ENCODE data around the gene TBCC. TPM values are rescaled to one million over a fixed set of nuclear protein-coding genes. Genes with fewer than 3 reads are reported as not detected.
"Not testable (repeated sequence)": the region's sequence is repeated elsewhere in the genome, so short reads cannot be mapped to it uniquely, and the experiment has no call there.

TBCC gene
- total RNA-seq, 1 donor from 2014 or later: 10.2 TPM

- intact Hi-C loops (cut with DNase I): no loop called here
- ATAC-seq (ENCODE audit: poor library complexity) (no peak), DNase-seq (no peak)
Measured at GRCh38 chr6:42708096-42708495, 37.8 kb downstream of the TBCC start.

- ATAC-seq (ENCODE audit: poor library complexity) (no peak), DNase-seq (no peak)
- intact Hi-C loops (cut with DNase I): no loop called here
Measured at GRCh38 chr6:42707595-42707994, 38.3 kb downstream of the TBCC start.

DNA sequence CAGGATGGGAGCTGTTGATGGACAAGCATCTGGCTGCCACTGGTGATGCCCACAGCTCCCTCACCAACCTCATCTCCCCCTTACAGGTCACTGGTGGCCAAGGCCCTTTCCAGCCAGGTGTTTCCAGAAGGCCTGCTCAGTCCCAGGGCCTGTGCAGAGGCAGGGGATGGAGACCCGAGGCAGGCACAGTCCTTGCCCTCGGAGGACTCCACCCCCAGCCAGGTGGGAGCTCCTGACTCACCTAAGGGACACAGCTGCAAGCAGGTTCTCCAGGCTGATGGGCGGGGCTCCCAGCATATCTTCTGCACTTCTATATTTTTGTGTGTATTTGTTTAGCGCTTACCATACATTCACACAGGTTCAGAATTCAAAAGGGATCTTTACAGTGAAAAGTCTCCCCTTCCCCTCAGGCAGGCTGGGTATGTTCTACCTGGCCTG lies 40.9 kb downstream of the TBCC start:
- intact Hi-C loops (cut with DNase I): no loop called here
- DNase-seq: no peak
- ATAC-seq (ENCODE audit: poor library complexity): no peak

DNA sequence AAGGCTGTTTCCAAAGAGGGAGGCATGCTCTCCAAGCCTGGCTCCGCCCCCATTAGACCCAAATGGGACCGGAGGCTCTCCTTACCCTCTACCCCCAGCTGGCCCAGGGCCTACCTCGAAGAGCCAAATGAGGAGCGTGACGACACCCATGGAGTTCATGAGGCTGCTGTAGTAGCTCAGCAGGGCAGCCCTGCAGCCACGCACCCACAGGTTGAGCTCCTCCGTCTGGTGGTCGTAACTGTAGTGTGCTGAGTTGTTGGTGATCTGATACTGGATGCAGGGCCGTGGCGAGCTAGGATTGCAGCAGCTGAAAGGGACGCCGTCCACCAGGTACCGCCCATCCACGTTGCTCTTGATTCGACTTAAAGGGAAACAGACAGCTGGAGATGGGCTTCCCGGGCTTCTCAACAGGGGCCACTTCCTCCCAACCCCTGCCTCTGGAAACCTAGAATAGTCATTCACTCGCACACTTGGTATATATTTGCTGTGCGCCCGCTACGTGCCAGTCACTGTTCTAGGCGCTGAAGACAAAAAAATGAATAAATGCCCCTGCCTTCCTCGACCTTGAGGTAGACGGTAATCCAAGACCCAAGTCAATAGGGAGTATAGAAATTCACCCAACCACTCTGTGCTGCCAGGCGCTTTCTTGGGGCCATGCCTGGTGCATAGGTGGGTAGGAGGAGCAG lies 41.5 kb downstream of the TBCC start:
- DNase-seq: peak; percentile 58

GRCh38 chr6:42702786-42703185 lies 43.1 kb downstream of the TBCC start:
- intact Hi-C loops (cut with DNase I); DNase-seq; ATAC-seq (ENCODE audit: poor library complexity): not testable (repeated sequence)

More for the DNA sequence above, 41.5 kb downstream of the TBCC start:
- peak; percentile 45 for ATAC-seq (ENCODE audit: poor library complexity)
- intact Hi-C loops (cut with DNase I): no loop called here

DNA sequence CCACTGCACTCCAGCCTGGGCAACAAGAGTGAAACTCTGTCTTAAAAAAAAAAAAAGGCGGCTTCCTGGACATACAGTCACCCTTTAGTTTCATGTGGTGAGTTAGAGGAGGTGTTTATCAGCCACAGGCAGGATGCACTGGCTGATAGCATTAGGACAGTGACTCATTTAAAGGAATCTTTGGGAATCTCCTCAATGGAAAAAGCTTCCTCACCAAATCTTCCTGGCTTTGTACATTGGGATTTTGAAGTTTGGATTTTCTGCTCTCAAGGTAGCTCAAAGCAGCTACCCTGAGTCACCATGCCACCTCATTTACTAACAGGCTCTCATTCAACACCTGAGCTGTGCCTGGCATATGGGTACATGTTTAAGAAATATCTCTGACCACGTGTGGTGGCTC lies 43.7 kb downstream of the TBCC start:
- DNase-seq: no peak
- intact Hi-C loops (cut with DNase I): no loop called here
- no peak for ATAC-seq (ENCODE audit: poor library complexity)

- no peak for ATAC-seq (ENCODE audit: poor library complexity)
- no peak for DNase-seq
- intact Hi-C loops (cut with DNase I): no loop called here
Measured at GRCh38 chr6:42698217-42698616, 47.7 kb downstream of the TBCC start.

DNA sequence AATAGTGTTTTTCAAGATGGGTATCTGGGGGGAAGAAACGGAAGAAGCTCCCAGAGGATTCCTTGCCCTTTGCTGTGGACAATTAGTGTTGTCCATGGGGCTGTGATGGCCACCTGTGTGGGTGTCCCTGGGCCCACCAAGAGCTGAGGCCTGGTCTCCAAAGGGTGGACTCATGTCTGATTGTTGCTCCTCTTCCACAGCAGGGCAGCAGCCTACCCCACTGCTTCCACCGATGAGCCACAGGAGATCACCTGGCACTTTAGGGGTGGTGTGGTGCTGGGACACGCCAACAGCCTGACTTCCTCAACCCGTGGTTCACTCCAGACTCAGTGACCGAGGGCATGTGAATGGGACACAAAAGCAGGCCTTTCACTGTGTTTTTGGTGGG lies 48.6 kb downstream of the TBCC start:
- intact Hi-C loops (cut with DNase I): no loop called here
- no peak for ATAC-seq (ENCODE audit: poor library complexity)

DNA sequence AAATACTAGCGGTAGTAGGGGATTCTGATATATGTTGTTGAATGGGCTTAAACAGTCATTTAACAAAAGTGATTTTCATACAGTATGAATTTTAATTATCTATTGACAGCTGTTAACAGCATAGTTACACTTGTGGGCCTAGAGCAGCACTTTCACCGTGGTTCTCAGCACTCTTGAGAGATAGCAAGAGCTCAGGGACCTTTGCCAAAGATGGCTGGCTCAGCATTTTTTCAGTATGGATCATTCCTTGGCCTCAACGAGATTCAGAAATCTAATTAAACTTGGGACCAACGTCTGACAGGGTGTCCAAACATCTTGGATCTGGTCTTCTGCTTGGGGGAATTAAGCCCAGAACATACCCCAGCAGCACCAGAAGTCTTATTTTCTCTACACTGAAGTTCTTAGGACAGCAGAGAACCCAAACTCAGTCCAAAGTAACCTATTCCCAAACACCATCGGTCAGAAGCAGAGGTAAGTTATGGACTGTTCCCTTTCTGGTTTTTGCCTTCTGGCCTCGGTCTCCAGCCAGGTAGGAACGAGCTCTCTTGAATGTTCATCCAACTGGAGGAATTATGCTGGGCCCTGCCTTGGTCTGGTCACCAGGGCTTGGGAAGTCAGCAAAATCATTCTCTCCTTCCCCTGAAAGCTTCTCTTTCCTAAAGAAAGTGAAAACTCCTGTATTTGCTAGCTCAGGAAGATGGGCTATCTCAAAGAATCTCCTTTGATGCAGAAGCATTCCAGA lies 49.2 kb downstream of the TBCC start:
- DNase-seq: no peak
- intact Hi-C loops (cut with DNase I): no loop called here
- ATAC-seq (ENCODE audit: poor library complexity): peak; percentile 47

More for the DNA sequence above, 48.6 kb downstream of the TBCC start:
- DNase-seq: no peak

DNA sequence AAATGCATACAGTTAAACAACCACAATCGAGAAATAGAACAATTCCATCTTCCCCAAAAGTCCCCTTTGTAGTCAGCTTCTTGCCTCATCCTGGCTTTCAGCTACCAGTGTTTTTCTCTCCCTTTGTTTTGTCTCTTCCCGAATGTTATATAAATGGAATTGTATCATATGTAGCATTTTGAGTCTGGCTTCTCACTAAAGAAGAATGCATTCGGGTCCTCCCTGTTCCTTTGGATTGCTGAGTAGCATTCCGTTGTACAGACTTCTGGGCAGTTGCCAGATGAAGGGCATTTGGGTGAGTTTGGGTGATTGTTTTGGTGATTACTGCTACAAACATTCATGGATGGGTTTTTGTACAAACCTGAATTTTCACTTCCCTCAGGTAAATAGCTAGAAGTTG lies 51.3 kb downstream of the TBCC start:
- intact Hi-C loops (cut with DNase I): no loop called here
- ATAC-seq (ENCODE audit: poor library complexity): no peak
- no peak for DNase-seq

Other genes with a start within 250 kb of the TBCC start
- gene UBR2, start 182.1 kb downstream of the TBCC start, total RNA-seq: 32.0 TPM
- gene PRPH2, start 23.5 kb downstream of the TBCC start, total RNA-seq: 0.30 TPM
- gene BICRAL, start 35.9 kb upstream of the TBCC start, total RNA-seq: 10.8 TPM
- gene RPL7L1, start 133.5 kb upstream of the TBCC start, total RNA-seq: 39.5 TPM
- not detected for gene PTCRA, start 169.9 kb upstream of the TBCC start, total RNA-seq
- gene CNPY3, start 183.4 kb upstream of the TBCC start, total RNA-seq: 20.6 TPM
- gene GNMT, start 214.7 kb upstream of the TBCC start, total RNA-seq: 2.3 TPM
- gene PEX6, start 233.1 kb upstream of the TBCC start, total RNA-seq: 27.1 TPM
- gene PPP2R5D, start 238.5 kb upstream of the TBCC start, total RNA-seq: 34.6 TPM

All from Right ventricle myocardium superior (tissue), 1 donor.